OCI-LY3 (cell line): Measurements from ENCODE around the gene AGAP1.

Source experiments
- CTCF ChIP-seq: fragments of 200-600, 300-600 bp; sonication (generic); IDR thresholded peaks from 2 replicates; pipeline ENCODE4 v1.5.1; 2014; ENCODE audit warnings: antibody characterized with exemption, low read length, low read depth
- EZH2phosphoT487 ChIP-seq: fragments of 200-600 bp; shearing (Covaris generic); IDR thresholded peaks from 2 replicates; pipeline ENCODE4 v1.6.1; 2018; ENCODE audit warnings: antibody characterized with exemption, mixed run types, low read depth

- no peak for TF ChIP-seq CTCF
- TF ChIP-seq EZH2phosphoT487: no peak
Observed at GRCh38 chr2:236177604-236177966, 683.7 kb downstream of the AGAP1 start.
